ENCODE data around the gene TPCN2. TPM values are rescaled to one million over a fixed set of nuclear protein-coding genes. Genes with fewer than 3 reads are reported as not detected.
A peak's percentile ranks its signal among the peaks of the same experiment; 100 is the strongest.
"Not testable (repeated sequence)": the region's sequence is repeated elsewhere in the genome, so short reads cannot be mapped to it uniquely, and the experiment has no call there.

TPCN2 gene
- total RNA-seq, 1 donor from 2014 or later, result 17.1 TPM

DNA sequence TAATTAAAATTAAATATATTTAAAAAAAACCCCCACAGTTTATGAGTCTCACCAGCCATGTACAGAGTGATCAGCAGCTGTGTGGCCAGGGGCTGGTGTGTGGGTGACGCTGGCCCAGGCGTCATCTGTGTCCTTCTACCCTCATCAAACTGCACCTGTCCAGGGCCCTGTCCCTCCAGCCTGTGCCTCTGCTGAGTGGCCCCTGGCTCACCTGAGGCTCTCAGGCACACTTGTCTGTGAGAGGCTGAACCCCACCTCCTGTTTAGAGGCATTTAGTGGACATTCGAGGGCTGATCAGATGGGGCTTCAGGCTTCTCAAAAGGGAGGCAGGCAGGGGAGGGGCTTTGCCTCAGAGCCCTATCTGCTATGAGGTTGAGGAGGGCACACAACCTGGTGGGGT lies 77.1 kb downstream of the TPCN2 start:
- DNase-seq (ENCODE audit: low spot score), result no peak

- peak; percentile 75 for DNase-seq (ENCODE audit: low spot score)
Observed at GRCh38 chr11:69126286-69126685, 77.6 kb downstream of the TPCN2 start.

DNA sequence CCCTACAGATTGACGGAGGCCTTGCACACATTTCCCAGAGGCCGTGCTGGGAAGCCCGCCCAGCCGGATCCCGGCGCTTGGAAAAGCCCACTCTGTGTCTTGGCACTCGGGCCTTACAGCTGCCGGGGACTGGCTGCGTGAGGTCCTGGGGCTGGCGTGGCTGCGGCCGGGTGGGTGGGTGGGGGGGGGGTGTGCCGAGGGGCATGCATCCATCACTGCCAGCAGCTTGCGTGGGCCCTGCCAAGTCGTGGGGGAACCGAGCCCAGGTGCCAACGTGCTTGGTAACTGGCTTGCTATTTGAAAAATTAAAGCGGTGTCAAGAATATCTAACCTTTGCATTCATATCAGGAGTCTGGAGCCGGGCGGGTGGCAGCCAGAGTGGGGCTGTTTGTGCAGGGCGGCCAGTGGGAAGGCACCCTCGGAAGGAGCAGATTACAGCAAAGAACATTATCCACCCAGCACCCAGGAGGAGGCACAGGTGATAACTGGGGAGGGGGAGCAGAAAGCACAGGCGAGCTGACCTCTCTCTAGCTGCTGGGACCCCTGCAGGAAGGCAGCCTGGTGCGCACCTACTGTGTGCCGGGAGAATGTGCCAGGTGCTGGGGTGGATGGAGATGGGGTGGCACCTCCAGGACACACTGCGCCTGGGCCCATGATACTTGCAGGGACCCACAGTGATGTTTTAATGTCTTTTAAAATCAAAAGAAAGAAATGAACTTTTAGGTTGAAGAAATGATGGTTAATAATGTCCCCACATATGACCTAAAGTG lies 78.5 kb downstream of the TPCN2 start:
- DNase-seq (ENCODE audit: low spot score), result peak; percentile 87

GRCh38 chr11:69127884-69128283 lies 79.2 kb downstream of the TPCN2 start:
- no peak for DNase-seq (ENCODE audit: low spot score)

- DNase-seq (ENCODE audit: low spot score), result no peak
Observed at GRCh38 chr11:69129053-69129452, 80.3 kb downstream of the TPCN2 start.

DNA sequence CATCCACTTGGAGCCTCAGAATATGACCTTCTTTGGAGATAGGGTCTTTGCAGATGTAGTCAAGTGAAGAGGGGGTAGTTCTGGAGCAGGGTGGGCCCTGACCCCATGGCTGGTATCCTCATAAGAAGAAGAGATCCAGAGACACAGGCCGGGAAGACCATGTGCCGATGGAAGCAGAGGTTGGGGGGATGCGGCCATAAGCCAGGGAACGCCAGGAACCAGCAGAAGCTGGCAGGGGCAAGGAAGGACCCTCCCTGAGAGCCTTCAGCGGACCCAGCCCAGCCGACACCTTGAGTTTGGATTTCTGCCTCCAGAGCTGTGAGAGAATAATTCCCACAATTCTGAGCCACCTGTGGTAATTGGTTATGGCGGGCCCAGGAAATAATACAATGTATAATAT lies 80.9 kb downstream of the TPCN2 start:
- DNase-seq (ENCODE audit: low spot score), result peak; percentile 76

DNA sequence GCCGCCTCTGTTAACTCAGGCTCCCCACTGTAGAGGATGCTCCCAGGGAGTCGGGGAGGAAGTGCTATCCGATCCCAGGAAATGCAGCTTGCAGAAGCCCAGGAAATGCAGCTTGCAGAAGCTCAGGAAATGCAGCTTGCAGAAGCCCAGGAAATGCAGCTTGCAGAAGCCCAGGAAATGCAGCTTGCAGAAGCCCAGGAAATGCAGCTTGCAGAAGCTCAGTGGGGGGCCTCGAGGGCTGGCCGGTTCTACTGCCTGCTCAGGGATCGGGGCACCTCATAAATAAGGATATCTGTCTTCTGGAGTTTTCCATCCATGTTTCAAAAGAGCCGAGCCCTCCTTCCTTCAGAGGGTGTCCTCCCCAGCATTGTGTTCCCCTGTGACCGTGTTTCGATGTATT lies 81.9 kb downstream of the TPCN2 start:
- peak; percentile 65 for DNase-seq (ENCODE audit: low spot score)

- peak; percentile 87 for DNase-seq (ENCODE audit: low spot score)
Observed at GRCh38 chr11:69131121-69131566, 82.4 kb downstream of the TPCN2 start.

DNA sequence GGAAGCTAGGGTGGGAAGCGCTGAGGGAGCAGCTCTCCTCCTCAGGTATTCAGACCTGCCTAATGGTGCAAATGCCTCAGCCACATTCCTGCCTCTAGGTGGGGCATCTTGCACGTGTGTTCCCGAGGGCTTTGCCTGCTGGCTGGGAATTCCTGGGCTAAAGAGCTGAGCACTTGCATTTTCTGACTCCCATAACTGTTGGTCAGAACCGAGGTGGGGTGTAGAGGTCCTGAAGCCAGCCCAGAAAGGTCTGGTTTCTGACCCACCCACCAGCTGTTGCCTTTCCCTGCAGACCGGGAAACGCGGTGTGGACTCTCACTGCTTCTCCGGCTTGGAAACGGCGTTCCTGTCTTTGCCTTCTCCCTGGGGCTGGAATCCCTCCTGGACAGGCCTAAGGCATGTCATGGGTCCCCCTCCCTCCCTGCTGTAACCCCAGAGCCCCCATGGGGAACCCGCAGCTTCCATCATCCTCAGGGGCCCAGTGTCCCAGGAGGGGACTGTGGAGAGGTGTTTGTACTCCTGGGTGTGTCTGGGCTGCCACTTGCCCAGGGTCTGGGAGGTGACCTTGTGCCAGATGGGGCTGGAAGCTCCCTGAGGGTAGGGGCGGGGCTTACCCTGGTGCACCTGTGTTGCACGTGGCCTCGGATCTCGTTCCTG lies 83.0 kb downstream of the TPCN2 start:
- DNase-seq (ENCODE audit: low spot score), result peak; percentile 65

DNA sequence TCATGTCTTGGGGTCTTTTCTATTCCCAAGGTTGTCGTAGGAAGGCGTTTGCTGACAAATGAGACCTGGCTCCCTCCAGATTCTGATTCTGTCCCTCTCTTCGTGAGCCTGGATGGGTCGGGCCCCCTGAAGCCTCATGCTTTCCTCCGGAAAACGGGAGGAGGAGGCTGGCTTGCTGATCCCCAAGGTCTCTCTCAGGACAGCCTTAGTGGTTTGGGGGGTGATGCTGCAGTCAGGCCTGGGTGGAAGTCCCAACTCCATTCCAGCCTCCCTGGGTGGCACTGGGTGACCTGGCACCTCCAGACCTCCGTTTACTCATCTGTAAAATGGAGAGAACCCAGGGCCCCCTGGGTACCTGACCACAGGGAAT lies 83.6 kb downstream of the TPCN2 start:
- peak; percentile 67 for DNase-seq (ENCODE audit: low spot score)

GRCh38 chr11:69133251-69133650 lies 84.5 kb downstream of the TPCN2 start:
- no peak for DNase-seq (ENCODE audit: low spot score)

DNA sequence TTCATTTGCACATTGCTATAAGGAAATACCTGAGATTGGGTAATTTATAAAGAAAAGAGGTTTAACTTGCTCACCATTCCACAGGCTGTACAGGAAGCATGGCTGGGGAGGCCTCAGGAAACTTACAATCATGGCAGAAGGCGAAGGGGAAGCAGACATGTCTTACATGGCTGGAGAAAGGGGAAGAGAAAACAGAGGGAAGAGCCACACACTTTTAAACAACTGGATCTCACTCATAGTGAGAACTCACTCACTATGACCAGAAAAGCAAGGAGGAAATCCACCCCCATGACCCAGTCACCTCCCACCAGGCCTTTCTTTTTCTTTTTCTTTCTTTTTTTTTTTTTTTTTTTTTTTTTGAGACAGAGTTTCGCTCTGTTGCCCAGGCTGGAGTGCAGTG lies 85.5 kb downstream of the TPCN2 start:
- DNase-seq (ENCODE audit: low spot score), result not testable (repeated sequence)

DNA sequence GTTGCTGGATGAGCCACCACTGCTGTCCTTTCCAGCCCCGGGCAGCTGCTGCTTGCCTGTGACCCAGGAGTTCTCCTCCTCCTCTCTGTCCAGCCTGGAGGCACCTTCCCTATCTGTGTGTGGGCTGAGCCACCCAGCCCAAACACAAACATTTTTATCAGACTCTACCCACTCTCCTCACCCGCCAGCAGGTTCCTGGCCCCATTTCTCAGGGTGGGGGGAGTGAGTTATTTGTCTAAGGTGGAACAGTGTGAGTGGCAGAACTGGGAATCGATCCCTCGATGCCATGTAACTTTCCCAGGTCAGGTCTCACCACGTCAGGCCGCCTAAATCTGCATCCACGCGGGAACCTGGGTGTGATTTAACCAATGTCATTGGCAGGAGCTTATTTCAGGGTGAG lies 86.2 kb downstream of the TPCN2 start:
- no peak for DNase-seq (ENCODE audit: low spot score)

GRCh38 chr11:69135420-69136363 lies 87.0 kb downstream of the TPCN2 start:
- DNase-seq (ENCODE audit: low spot score), result peak; percentile 39

DNA sequence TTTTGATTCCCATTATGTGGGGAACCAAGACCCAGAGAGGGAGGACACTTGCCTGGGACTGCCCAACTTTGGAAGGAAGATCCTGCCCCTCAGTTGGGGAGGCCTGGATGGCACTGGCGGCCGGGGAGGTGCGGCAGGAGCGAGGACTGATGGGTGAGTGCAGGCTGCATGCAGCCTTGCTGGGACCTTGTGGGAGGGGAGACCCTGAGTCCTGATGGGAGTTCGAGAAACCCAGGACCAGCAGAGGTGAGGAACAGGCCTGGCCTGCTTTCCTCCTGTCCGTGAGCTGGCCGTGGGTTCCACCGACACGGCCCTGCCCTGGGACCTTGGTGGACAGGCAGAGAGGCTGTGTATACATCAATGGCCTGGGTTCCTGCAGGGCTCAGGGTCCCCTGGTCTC lies 87.7 kb downstream of the TPCN2 start:
- DNase-seq (ENCODE audit: low spot score), result no peak

DNA sequence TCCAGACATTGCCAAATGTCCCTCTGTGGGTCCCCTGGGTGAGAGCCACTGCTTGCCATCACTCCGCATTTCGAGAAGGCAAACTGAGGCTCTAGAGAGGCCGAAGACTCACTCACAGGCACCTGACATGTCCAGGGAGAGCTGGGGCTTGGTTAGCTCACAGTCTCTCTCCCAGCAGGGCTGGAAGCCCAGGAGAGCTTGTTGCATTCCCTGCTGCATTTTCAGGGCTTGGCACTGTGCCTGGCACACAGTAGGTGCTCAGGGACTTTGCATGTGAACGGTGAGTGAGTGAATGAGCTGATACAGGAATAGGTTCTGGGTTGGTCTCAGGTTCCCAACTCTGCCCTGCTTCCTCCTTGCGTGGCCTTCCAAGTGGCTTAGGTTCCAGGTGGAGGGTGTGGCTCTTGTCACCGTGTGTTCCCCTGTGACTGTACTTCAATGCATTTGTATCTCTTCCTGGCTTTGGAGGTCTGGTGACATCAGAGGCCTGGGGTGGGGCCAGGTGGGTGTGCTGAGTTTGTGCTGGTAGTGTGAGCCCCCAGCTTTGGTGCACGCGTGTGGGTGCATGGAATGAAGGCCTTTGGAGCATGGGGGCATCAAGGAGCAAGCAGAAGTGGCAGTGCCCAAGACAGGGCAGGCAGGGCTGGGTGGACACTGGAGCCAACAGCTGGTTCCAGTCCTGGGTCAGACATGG lies 88.6 kb downstream of the TPCN2 start:
- DNase-seq (ENCODE audit: low spot score), result peak; percentile 75

DNA sequence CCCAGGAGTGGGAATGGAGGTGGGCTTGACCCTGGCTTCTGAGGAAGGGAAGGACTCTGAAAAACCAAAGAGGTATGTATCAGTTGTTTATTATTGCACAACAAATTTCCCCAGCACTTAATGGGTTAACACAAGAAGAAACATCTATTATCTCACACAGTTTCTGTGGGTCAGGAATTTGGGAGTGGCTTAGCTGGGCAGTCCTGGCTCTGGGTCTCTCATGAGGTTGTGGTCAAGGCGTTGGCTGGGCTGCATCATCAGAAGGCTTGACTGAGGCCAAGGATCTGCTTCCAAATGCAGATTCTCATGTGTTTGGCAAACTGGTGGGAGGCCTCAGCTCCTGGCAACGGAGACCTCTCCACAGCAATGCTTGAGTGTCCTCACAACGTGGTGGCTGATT lies 89.5 kb downstream of the TPCN2 start:
- DNase-seq (ENCODE audit: low spot score), result no peak

GRCh38 chr11:69140161-69140560 lies 91.4 kb downstream of the TPCN2 start:
- DNase-seq (ENCODE audit: low spot score), result peak; percentile 22

DNA sequence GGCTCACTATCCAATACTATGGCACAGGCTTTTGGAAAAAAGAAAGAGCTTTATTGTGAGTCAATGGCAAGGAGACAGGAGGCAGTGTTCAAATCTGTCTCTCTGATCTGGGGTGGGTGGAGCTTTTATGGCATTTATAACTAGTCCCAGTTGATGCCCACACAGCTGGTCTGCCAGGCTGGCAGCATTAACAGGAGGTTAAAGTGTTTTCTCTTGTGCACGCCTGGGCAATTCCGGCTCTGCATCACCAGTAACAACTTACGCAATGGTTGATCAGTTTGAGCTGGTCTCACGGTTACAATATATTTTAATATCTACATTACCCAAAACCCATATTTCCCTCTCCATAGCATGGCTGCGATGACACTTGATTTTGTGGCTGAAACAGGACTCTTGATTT lies 91.9 kb downstream of the TPCN2 start:
- DNase-seq (ENCODE audit: low spot score), result peak; percentile 22

DNA sequence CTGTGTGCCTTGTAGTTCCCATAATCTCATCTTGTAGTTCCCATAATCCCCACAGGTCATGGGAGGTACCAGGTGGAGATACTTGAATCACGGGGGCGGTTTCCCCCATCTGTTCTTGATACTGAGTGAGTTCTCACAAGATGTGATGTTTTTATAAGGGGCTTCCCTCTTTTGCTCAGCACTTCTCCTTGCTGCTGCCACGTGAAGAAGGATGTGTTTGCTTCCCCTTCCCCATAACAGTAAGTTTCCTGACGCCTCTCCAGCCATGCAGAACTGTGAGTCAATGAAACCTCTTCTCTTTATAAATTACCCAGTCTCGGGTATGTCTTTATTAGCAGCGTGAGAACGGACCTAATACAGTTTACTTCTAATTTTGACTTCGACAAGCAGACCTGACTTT lies 93.0 kb downstream of the TPCN2 start:
- DNase-seq (ENCODE audit: low spot score), result no peak

DNA sequence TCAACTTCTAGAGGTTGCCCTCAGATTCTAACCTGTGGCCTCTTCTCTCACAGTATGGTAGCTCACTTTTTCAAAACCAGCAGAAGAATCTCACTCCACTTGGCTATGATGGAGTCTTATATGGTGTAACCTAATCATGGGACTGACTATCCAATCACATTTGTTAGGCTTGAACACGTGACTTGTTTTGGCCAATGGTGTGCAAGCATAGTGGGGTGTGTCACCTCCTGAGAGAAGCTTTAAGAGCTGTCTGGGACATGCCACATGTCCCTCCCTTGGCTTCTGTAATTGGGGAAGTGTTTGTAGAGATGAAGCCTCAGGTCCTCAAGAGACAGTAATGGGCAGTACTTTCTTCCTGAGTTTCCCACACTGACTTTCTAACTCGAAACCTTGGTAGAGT lies 94.2 kb downstream of the TPCN2 start:
- DNase-seq (ENCODE audit: low spot score), result no peak

Measured in mesenteric fat pad (tissue), 1 donor.